Stimulated activated CD8-positive, alpha-beta memory T cell treated with anti-CD3 and anti-CD28 coated beads, Interleukin-12 subunit alpha, Interleukin-12 subunit beta, amount 100 ng/mL, for 24 hours (primary cell): ENCODE data around the gene CCS.
"Not testable (repeated sequence)": the region's sequence is repeated elsewhere in the genome, so short reads cannot be mapped to it uniquely, and the experiment has no call there.

Experiments
- DNase-seq: peaks from one replicate; pipeline ENCODE4 v3.0.0-alpha.2; 2020; ENCODE audit errors: extremely low read depth

CCS gene

DNA sequence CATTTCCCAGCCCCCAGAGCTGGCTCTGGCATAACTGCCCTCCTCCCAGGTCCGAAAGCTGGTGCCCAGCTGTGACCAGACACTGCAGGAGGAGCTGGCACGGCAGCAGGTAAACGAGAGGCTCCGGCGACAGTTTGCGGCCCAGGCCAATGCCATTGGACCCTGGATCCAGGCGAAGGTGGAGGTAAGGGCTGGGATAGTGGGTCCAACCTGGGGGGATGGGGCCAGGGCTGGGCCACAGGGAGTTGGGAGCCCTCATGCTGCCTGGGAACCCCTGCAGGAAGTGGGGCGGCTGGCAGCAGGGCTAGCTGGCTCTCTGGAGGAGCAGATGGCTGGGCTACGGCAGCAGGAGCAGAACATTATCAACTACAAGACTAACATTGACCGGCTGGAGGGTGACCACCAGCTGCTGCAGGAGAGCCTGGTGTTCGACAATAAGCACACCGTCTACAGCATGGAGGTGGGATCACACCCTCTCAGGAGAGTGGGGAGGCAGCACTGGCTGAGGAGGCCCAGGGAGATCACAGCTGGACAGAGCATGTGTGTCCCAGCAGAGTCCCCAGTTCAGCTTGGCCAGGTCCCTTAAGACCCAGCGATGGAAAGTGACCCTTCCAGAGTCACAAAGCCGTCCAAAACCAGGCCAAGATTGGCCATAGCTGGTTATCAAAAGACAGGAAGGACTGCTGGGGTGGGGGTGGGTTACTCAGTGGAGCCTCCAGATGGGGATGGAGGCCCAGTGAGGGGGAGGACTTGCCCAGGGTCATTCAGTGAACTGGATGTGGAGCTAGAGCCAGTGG is 31.6 kb upstream of the CCS start:
- no peak for DNase-seq

DNA sequence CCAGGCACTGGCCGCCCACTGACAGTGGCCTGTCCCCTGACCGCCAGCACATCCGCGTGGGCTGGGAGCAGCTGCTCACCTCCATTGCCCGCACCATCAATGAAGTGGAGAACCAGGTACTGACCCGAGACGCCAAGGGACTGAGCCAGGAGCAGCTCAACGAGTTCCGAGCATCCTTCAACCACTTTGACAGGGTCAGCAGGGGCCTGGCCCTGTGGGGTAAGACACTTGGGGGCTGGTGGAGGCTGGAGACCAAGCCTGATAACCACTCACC is 31.1 kb upstream of the CCS start:
- DNase-seq, result no peak

DNA sequence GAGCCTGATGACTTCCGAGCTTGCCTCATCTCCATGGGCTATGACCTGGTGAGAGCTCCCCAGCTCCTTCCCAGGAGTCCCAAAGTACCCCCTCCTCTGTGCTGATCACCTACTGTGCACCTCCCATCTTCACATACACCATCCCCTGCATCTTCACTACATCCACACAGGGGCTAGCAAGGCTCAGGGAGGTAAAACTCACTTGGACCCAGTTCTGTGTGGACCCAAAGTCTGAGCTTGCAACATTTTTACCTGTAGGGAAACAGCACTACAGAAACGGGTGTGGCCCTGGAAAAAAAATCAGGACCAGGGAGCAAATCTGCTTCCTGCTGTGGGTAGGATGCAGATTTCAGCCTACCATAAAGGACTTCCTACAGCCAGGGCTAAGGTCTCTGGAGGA is 30.7 kb upstream of the CCS start:
- no peak for DNase-seq

- DNase-seq, result no peak
Observed at GRCh38 chr11:66562907-66563583, 29.9 kb upstream of the CCS start.

DNA sequence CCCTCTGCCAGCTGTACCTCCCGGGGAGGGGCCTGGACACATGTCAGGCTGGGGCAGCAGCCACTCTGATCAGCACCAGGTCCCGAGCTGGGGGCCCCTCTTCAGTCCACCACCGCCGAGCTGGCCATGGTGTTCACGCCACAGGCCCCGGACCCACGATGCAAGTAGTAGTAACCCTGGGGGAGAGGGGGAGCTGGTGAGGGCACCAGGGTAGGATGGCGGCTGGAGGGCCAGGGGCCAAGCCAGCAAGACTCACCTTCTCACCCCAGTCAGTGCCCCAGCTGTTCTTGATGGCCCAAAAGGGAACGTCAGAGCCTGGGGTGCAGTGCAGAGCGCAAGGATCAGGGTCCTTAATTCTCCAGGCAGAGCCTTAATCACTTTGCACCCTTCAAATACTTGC is 29.2 kb upstream of the CCS start:
- no peak for DNase-seq

DNA sequence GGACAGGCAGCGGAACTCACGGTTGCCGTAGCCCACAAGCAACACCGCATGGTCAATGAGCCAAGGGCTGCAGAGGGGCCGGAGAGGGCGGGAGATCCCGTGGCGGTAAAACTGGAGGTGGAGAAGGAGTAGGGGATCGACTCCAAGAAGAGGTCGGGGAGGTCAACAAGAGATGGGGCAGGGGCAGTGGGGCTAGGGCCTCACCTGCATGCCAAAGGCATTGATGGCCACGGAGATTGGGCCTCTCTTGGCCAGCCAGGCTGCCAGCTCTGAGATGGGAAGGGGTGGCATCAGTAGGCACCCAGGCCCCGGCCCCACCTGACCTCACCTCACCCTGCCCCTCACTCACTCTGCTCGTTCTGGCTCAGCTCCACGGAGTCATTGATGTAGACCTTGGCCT is 28.4 kb upstream of the CCS start:
- no peak for DNase-seq

- DNase-seq, result no peak
Observed at GRCh38 chr11:66564984-66565383, 28.0 kb upstream of the CCS start.

DNA sequence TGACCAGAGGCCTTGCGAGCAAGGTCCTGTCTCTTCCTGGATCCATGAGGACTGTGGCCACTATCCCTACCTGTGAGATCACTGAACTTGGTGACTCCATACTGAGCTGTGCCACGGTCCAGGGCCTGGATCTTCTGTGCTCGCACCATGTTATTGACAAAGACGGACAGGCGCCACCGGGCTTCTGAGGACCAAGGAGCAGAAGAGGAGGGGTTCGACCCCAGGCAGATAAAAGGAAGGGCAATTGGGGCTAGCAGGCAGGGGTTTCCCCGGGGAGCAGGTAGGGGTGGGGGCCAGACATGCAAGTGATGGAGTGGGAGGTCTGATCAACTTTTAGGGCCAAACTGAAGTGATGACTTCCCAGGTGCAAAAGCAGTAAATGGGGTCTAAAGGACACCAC is 26.8 kb upstream of the CCS start:
- DNase-seq, result no peak

DNA sequence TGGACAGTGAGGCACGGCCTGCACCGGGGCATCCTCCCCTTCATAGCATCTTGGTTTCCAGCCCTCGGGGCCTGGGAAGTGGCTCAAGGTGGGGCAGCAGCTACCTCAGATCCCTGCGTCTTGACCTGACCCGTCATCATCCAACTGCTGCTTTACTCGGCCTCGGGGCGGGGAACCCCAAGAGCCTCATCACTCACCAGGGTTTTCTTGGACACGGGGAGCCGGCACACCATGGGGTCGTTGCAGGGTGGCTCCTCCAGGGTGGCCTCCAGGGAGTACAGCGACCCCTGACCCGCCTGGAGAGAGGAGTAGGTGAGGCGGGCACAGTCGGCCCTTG is 25.2 kb upstream of the CCS start:
- no peak for DNase-seq

DNA sequence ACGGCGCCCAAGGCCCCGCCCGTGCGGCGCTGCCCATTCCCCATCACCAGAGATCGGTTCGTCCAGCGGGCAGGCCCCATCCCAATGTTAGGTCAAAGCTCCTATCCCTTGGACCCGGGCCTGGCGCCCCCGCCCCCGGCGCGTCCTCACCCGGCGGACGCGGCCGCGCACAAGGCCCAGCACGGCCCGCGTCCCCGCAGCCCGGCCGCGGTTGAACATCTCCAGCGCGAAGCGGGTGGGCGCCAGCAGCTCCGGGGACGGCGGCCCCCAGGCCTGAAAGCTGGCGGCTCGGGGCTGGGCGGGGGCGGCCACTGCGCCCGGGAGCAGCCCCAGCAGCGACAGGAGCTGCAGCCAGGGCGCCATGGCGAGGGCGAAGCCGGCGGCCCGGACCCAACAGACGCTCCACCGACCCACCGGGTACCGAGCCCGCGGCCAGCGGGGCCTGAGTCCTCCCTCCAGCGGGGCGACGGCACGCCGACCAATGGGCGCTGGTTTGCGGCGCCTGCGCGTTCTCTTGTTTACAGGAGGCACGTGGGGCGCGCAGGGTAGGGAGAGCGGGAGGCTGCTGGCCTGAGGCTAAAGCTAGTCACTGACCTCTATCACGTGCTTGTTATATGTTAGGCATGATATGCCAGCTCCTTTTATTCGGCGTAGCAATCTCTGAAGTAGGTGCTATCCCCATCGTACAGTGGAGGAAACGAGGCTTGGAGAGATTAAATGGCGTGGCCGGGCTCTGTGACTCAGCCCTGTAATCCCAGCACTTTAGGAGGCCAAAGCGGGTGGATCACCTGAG is 24.7 kb upstream of the CCS start, which contains the start of gene CTSF:
Gene CTSF, minus strand, starts transcription at position 483 of the 793 bp plus-strand sequence. Its CDS starts 120 bp downstream, at position 363.
- no peak for DNase-seq

GRCh38 chr11:66569076-66569475 is 23.9 kb upstream of the CCS start:
- DNase-seq, result no peak

GRCh38 chr11:66570079-66570849 is 22.7 kb upstream of the CCS start:
- DNase-seq, result no peak

- DNase-seq, result no peak
Observed at GRCh38 chr11:66570850-66571180, 22.2 kb upstream of the CCS start.

GRCh38 chr11:66579017-66579606 is 13.9 kb upstream of the CCS start:
- DNase-seq, result peak; percentile 59

- no peak for DNase-seq
Observed at GRCh38 chr11:66580803-66581202, 12.2 kb upstream of the CCS start.

DNA sequence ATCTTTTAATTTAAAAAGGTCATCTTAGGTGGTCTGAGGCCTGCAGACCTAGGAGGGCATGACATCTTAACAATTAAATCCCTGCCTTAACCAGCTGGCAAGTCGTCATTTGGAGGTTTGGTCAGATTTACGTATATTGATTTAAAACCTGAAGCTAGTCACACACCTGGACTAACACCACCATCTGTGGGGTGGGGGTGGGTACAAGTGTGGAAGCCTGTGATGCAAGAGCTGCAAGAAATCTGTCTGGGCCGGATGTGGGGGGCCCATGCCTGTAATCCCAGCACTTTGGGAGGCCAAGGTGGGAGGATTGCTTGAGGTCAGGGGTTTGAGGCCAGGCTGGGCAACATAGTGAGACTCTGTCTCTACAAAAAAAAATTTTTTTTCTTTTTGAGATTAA is 11.7 kb upstream of the CCS start:
- DNase-seq, result no peak

- not testable (repeated sequence) for DNase-seq
Observed at GRCh38 chr11:66582565-66583147, 10.3 kb upstream of the CCS start.

DNA sequence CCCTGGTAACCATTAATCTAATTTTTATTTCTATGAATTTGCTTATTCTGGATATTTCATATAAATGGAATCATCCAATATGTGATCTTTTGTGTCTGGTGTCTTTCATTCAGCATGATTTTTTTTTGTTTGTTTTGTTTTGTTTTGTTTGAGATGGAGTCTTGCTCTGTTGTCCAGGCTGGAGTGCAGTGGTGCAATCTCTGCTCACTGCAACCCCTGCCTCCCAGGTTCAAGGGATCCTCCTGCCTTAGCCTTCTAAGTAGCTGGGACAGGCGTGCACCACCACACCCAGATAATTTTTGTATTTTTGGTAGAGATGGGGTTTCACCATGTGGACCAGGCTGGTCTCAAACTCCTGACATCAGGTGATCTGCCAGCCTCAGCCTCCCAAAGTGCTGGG is 7.5 kb upstream of the CCS start:
- DNase-seq, result not testable (repeated sequence)

- DNase-seq, result no peak
Observed at GRCh38 chr11:66586136-66586535, 6.8 kb upstream of the CCS start.

DNA sequence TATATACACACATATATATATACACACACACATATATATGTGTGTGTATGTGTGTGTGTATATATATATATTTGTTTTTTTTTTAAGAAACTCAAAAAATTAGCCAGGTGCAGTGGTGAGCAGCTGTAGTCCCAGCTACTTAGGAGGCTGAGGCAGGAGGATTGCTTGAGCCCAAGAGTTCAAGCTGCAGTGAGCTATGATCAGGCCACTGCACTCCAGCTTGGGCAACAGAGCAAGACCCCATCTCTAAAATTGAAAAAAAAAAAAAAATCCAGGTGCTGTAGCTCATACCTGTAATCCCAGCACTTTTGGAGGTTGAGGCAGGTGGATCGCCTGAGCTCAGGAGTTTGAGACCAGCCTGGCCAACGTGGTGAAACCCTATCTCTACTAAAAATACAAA is 3.7 kb upstream of the CCS start:
- not testable (repeated sequence) for DNase-seq

DNA sequence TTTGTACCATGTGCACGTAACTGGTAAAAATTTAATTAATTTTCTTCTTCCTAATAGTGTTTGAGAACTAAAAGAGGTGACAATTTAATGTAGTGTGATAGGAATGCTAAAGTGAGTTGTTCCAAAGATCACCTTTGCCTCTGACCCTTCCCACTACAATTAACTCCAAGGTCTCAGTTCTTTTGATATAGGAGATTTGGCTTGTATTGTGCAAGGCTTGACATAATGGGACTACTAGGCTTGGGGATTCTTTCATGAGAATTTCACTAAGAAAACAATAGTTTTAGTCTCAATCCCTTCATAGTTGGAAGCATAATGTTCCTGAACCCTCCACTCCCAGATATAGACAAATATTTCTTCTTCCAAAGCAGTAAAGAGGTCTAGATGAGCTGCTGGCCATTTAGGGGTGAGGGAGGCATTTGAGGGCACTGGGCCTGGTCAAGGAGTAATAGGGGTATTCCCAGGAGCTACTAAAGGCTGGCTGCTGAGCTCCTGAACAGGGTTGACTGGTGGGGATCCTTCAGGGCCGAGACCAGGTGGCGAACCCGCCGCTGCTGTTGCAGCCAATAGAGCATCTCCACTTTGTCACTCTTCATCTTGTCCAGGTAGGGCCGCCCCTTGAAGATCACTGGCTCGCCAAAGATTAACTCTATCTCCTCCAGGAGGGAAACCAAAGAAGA is 2.8 kb upstream of the CCS start:
- DNase-seq, result no peak
